H1 (cell line): Measurements from ENCODE around the gene FRMD4A. TPM values are rescaled to one million over a fixed set of nuclear protein-coding genes. Genes with fewer than 3 reads are reported as not detected.

Source experiments
- CTCF ChIA-PET: fragments of 300-600 bp; sonication (Branson Sonifier 250); formaldehyde crosslinking; loops from one replicate; lab custom pipeline; 2021; ENCODE audit not compliant: partially characterized antibody; lab: Charles Lee
- POLR2A ChIA-PET: fragments of 300-600 bp; sonication (Branson Sonifier 250); formaldehyde crosslinking; loops from one replicate; lab custom pipeline; 2021; ENCODE audit warnings: inconsistent platforms; ENCODE audit not compliant: partially characterized antibody; lab: Charles Lee
- DNase-seq, 2 experiments: peaks; one replicate each; pipeline versions ENCODE4 v3.0.0 to v3.0.0-alpha.2; 2010 to 2022; ENCODE audit warnings: low spot score in 2 of 2, low read depth in 1 of 2, mixed read lengths in 1 of 2
- FAIRE-seq: peaks from 2 replicates; lab custom pipeline; 2011; peaks lifted over from hg19 to GRCh38; lab: Jason Lieb, UNC
- H2AFZ ChIP-seq: 2 replicates; pipeline ENCODE4 v1.8.1; 2012; ENCODE audit warnings: low read length, inconsistent platforms
- H2AK5ac ChIP-seq: 2 replicates; pipeline ENCODE4 v1.6.1; 2013; ENCODE audit warnings: low read depth, low read length
- H2BK120ac ChIP-seq: replicated peaks from 2 replicates; pipeline ENCODE3; 2013; ENCODE audit warnings: low read depth, low read length, inconsistent platforms
- H2BK12ac ChIP-seq: 2 replicates; pipeline ENCODE4 v1.6.1; 2013; ENCODE audit warnings: low read depth, low read length
- H2BK15ac ChIP-seq: 2 replicates; pipeline ENCODE4 v1.6.1; 2013; ENCODE audit warnings: low read length
- H2BK20ac ChIP-seq: 2 replicates; pipeline ENCODE4 v1.6.1; 2013; ENCODE audit warnings: low read length
- H2BK5ac ChIP-seq: 2 replicates; pipeline ENCODE4 v1.6.1; 2013; ENCODE audit warnings: low read depth, low read length
- H3K14ac ChIP-seq: 2 replicates; pipeline ENCODE4 v1.6.1; 2013; ENCODE audit warnings: inconsistent platforms; ENCODE audit not compliant: insufficient read length
- H3K18ac ChIP-seq: 2 replicates; pipeline ENCODE4 v1.6.1; 2013; ENCODE audit warnings: low read length; ENCODE audit errors: extremely low read depth
- H3K23ac ChIP-seq: 2 replicates; pipeline ENCODE4 v1.6.1; 2013; ENCODE audit warnings: inconsistent platforms; ENCODE audit not compliant: insufficient read length
- H3K23me2 ChIP-seq: 2 replicates; pipeline ENCODE4 v1.6.1; 2013; ENCODE audit warnings: low read depth, low read length
- H3K27ac ChIP-seq: 2 replicates; pipeline ENCODE4 v1.6.1; 2011; ENCODE audit warnings: low read depth, low read length, inconsistent platforms
- H3K27me3 ChIP-seq, 4 experiments: replicated peaks in 1 of 4; 1 replicate in 1 of 4; 2 replicates in 3 of 4; pipeline versions ENCODE4 v1.6.1 to v1.8.1; 2011 to 2013; ENCODE audit warnings: low read length in 3 of 4, mild to moderate bottlenecking in 3 of 4, inconsistent platforms in 2 of 4, mixed read lengths in 2 of 4, moderate library complexity in 1 of 4; ENCODE audit not compliant: control insufficient read depth in 3 of 4, insufficient read depth in 3 of 4; ENCODE audit errors: extremely low read depth in 1 of 4
- H3K36me3 ChIP-seq, 4 experiments: 2 replicates each; pipeline versions ENCODE4 v1.6.1 to v1.8.1; 2011 to 2013; ENCODE audit warnings: mild to moderate bottlenecking in 4 of 4, low read length in 3 of 4, moderate library complexity in 2 of 4, control low read depth in 1 of 4, inconsistent platforms in 1 of 4; ENCODE audit not compliant: insufficient read depth in 4 of 4, control insufficient read depth in 2 of 4
- H3K4ac ChIP-seq: replicated peaks from 2 replicates; pipeline ENCODE3; 2013; ENCODE audit warnings: low read length, low read depth, mixed read lengths, inconsistent platforms; ENCODE audit not compliant: insufficient read length
- H3K4me1 ChIP-seq, 4 experiments: replicated peaks in 1 of 4; 1 replicate in 1 of 4; 2 replicates in 3 of 4; pipeline versions ENCODE4 v1.6.1 to v1.8.1; 2011 to 2013; ENCODE audit warnings: low read length in 3 of 4, inconsistent platforms in 2 of 4, mixed read lengths in 1 of 4; ENCODE audit not compliant: insufficient read depth in 4 of 4, control insufficient read depth in 3 of 4
- H3K4me2 ChIP-seq, 2 experiments: 2 replicates each; pipeline versions ENCODE4 v1.6.1 to v1.8.1; 2011 to 2013; ENCODE audit warnings: low read depth in 2 of 2, low read length in 2 of 2, control low read depth in 1 of 2, inconsistent platforms in 1 of 2, mild to moderate bottlenecking in 1 of 2; ENCODE audit not compliant: insufficient read depth in 1 of 2
- H3K4me3 ChIP-seq, 4 experiments: fragments of 200-600, 300-600 bp in 1 of 4; sonication (generic), shearing (Covaris generic), sonication (Bioruptor Twin) in 1 of 4; 2 replicates each; pipeline versions ENCODE4 v1.5.1 to v1.8.1; 2011 to 2016; ENCODE audit warnings: low read length in 4 of 4, low read depth in 3 of 4, control low read depth in 2 of 4, inconsistent platforms in 2 of 4, mild to moderate bottlenecking in 2 of 4, mixed read lengths in 1 of 4, moderate library complexity in 1 of 4; ENCODE audit not compliant: insufficient read depth in 2 of 4; ENCODE audit errors: extremely low read depth in 1 of 4
- H3K56ac ChIP-seq: replicated peaks from 2 replicates; pipeline ENCODE3; 2013; ENCODE audit warnings: low read depth, mild to moderate bottlenecking, mixed read lengths, low read length, inconsistent platforms; ENCODE audit not compliant: insufficient read length
- H3K79me1 ChIP-seq: 2 replicates; pipeline ENCODE4 v1.6.1; 2013; ENCODE audit warnings: low read depth, low read length, control low read depth
- H3K79me2 ChIP-seq, 2 experiments: 2 replicates each; pipeline versions ENCODE4 v1.6.1 to v1.8.1; 2012 to 2013; ENCODE audit warnings: low read length in 2 of 2, mild to moderate bottlenecking in 2 of 2, inconsistent platforms in 1 of 2; ENCODE audit not compliant: insufficient read depth in 2 of 2, control insufficient read depth in 1 of 2
- H3K9ac ChIP-seq, 4 experiments: replicated peaks in 1 of 4; 1 replicate in 1 of 4; 2 replicates in 3 of 4; pipeline versions ENCODE4 v1.6.1 to v1.8.1; 2011 to 2013; ENCODE audit warnings: low read depth in 3 of 4, low read length in 3 of 4, control low read depth in 2 of 4, mild to moderate bottlenecking in 2 of 4, moderate library complexity in 2 of 4, inconsistent platforms in 1 of 4; ENCODE audit errors: extremely low read depth in 1 of 4
- H3K9me3 ChIP-seq, 2 experiments: 2 replicates each; pipeline versions ENCODE4 v1.6.1 to v1.8.1; 2012 to 2013; ENCODE audit warnings: mild to moderate bottlenecking in 2 of 2, moderate library complexity in 2 of 2, control low read depth in 1 of 2, inconsistent platforms in 1 of 2, low read depth in 1 of 2, low read length in 1 of 2, mixed read lengths in 1 of 2; ENCODE audit not compliant: insufficient read depth in 2 of 2
- H4K20me1 ChIP-seq, 2 experiments: replicated peaks in 1 of 2; 2 replicates each; pipeline versions ENCODE3 to v1.8.1; 2011 to 2013; ENCODE audit warnings: inconsistent platforms in 2 of 2, low read length in 2 of 2, mild to moderate bottlenecking in 1 of 2; ENCODE audit not compliant: insufficient read depth in 2 of 2, control insufficient read depth in 1 of 2
- H4K5ac ChIP-seq: 2 replicates; pipeline ENCODE4 v1.6.1; 2013; ENCODE audit warnings: low read length, low read depth, mixed read lengths, inconsistent platforms; ENCODE audit not compliant: insufficient read length
- H4K8ac ChIP-seq: 2 replicates; pipeline ENCODE4 v1.8.0; 2013; ENCODE audit warnings: mild to moderate bottlenecking, moderate library complexity, low read length, inconsistent platforms; ENCODE audit not compliant: insufficient read depth; ENCODE audit errors: extremely low read depth
- H4K91ac ChIP-seq: replicated peaks from 2 replicates; pipeline ENCODE3; 2013; ENCODE audit warnings: low read length, mixed read lengths, inconsistent platforms; ENCODE audit not compliant: insufficient read length
- BCL11A ChIP-seq, 2 experiments: IDR thresholded peaks; one replicate each; pipeline ENCODE4 v1.6.1; 2011; ENCODE audit warnings: low read depth in 2 of 2, low read length in 2 of 2, mild to moderate bottlenecking in 2 of 2
- EP300 ChIP-seq, 2 experiments: IDR thresholded peaks; 1 replicate in 1 of 2; 2 replicates in 1 of 2; pipeline ENCODE4 v1.6.1; 2011 to 2012; ENCODE audit warnings: low read depth in 2 of 2, low read length in 2 of 2, mild to moderate bottlenecking in 2 of 2, borderline replicate concordance in 1 of 2, inconsistent platforms in 1 of 2, moderate library complexity in 1 of 2
- HDAC2 ChIP-seq, 2 experiments: fragments of 300-600 bp in 1 of 2; sonication (generic) in 1 of 2; IDR thresholded peaks; 2 replicates each; pipeline ENCODE4 v1.6.1; 2011 to 2012; ENCODE audit warnings: low read depth in 2 of 2, low read length in 2 of 2, mild to moderate bottlenecking in 2 of 2, moderate library complexity in 2 of 2, borderline replicate concordance in 1 of 2, inconsistent platforms in 1 of 2
- HDAC6 ChIP-seq: IDR thresholded peaks from one replicate; pipeline ENCODE4 v1.7.1; 2012; ENCODE audit warnings: low read depth, mild to moderate bottlenecking, inconsistent platforms, low read length, moderate library complexity
- KDM4A ChIP-seq: IDR thresholded peaks from one replicate; pipeline ENCODE4 v1.7.1; 2012; ENCODE audit warnings: low read depth, mild to moderate bottlenecking, moderate library complexity, low read length, inconsistent platforms; ENCODE audit not compliant: severe bottlenecking
- NANOG ChIP-seq: IDR thresholded peaks from 2 replicates; pipeline ENCODE4 v1.6.1; 2011; ENCODE audit warnings: low read length, low read depth, mild to moderate bottlenecking, inconsistent platforms; ENCODE audit not compliant: insufficient read depth, poor library complexity, severe bottlenecking
- SP2 ChIP-seq: IDR thresholded peaks from 2 replicates; pipeline ENCODE4 v1.6.1; 2012; ENCODE audit warnings: mild to moderate bottlenecking, low read length, inconsistent platforms
- SUZ12 ChIP-seq: fragments of 200-600 bp; sonication (generic); IDR thresholded peaks from 2 replicates; pipeline ENCODE4 v1.6.1; 2012; ENCODE audit warnings: mild to moderate bottlenecking, inconsistent platforms, low read length, moderate library complexity, mixed read lengths
- TBP ChIP-seq: IDR thresholded peaks from 2 replicates; pipeline ENCODE4 v1.6.1; 2011; ENCODE audit warnings: low read depth, low read length, improper control_type of control experiment
- TCF12 ChIP-seq: IDR thresholded peaks from 2 replicates; pipeline ENCODE4 v1.6.1; 2011; ENCODE audit warnings: low read depth, mild to moderate bottlenecking, low read length
- YY1 ChIP-seq: IDR thresholded peaks from 2 replicates; pipeline ENCODE4 v1.6.1; 2011; ENCODE audit warnings: low read depth, mild to moderate bottlenecking, low read length
- WGBS, 2 experiments: shearing (Covaris generic) in 1 of 2; methylation state at CpG; one replicate each; pipeline versions ENCODE4 v1.1.6 to v1.1.7; 2013 to 2015; ENCODE audit warnings: low lambda C conversion rate in 2 of 2, mixed read lengths in 2 of 2, inconsistent platforms in 1 of 2, low coverage in 1 of 2, missing lambda C conversion rate in 1 of 2; ENCODE audit not compliant: insufficient replicate concordance in 2 of 2, insufficient coverage in 1 of 2, insufficient read length in 1 of 2; ENCODE audit errors: extremely low coverage in 1 of 2, missing lambda C conversion rate in 1 of 2; 5-methylcytosine and 5-hydroxymethylcytosine counted together
- polyA plus RNA-seq, 7 experiments: library from polyadenylated mRNA; depleted of rRNA in 3 of 7; stranded (reverse) in 5 of 7; unstranded in 2 of 7; fragments of >200 nt in 5 of 7; fragments of 200-250 nt in 2 of 7; gene quantifications; 1 replicate in 5 of 7; 2 replicates in 1 of 7; 4 replicates in 1 of 7; pipeline versions ENCODE4 v1.2.1 to v1.2.3, GENCODE V29; 2011 to 2013; ENCODE audit warnings: missing spikeins in 2 of 7, mixed read lengths in 2 of 7
- total RNA-seq: library from RNA; stranded (reverse); fragmentation: NEBNext Ultra II Directional; extraction: Animal tissue kit (Norgen Biotek cat#: 25700); gene quantifications from 2 replicates; pipeline ENCODE4 v1.2.1, GENCODE V29; 2021

FRMD4A gene
- total and polyA plus RNA-seq, 2 of the 8 experiments (the other 6 are each of a cell fraction or from before 2014, with no cell fraction given): 38.6 to 39.6 TPM

GRCh38 chr10:14285941-14286560 is 44.7 kb downstream of the FRMD4A start:
- H2AK5ac ChIP-seq: no peak overlapping the region
- H4K91ac ChIP-seq: no peak overlapping the region
- H3K4me3 ChIP-seq: no peak overlapping the region
- H4K5ac ChIP-seq: no peak overlapping the region
- no peaks in the 10 kb centered on the region for H3K4me1 ChIP-seq
- ChIA-PET POLR2A (no interaction called here), CTCF (interaction anchor here (1.1 to 1.9 kb wide), 3 partner anchors 9 to 38 kb away, joined by 3 to 4 read pairs (median 3); no protein-coding TSS in a partner anchor)
- H3K18ac ChIP-seq: no peak overlapping the region
- H3K23ac ChIP-seq: no peak overlapping the region
- no peak overlapping the region for H2BK5ac ChIP-seq
- H3K56ac ChIP-seq: no peak overlapping the region
- no peak overlapping the region for H2BK20ac ChIP-seq
- H3K27ac ChIP-seq: no peak overlapping the region
- no peaks in the 10 kb centered on the region for H3K27me3 ChIP-seq
- DNase-seq (no peak), FAIRE-seq (no peak)
- no peak overlapping the region for H3K4ac ChIP-seq
- no peak overlapping the region for H2BK120ac ChIP-seq
- no peaks in the 10 kb centered on the region for H3K23me2 ChIP-seq
- H3K9me3 ChIP-seq: 0 out of 4 replicates have a peak, but pooled peaks cover 0 to 2% of the 10 kb centered on the region in 2 experiments
- no peaks in the 10 kb centered on the region for H3K79me2 ChIP-seq
- H3K14ac ChIP-seq: no peak overlapping the region
- no peak overlapping the region for H4K8ac ChIP-seq
- H2AFZ ChIP-seq: no peak overlapping the region
- no peaks in the 10 kb centered on the region for H3K79me1 ChIP-seq
- no peaks in the 10 kb centered on the region; a peak in 1 of 8 replicates for H3K36me3 ChIP-seq
- 93% methylated on average over 6 of the region's 6 CpGs; no CpG with 5 or more reads in 1 of the 2 experiments for WGBS, 2 experiments
- no peak overlapping the region for H2BK15ac ChIP-seq
- no peaks in the 10 kb centered on the region for H4K20me1 ChIP-seq
- no peak overlapping the region for H3K9ac ChIP-seq
- H3K4me2 ChIP-seq: no peak overlapping the region
- no peak overlapping the region for H2BK12ac ChIP-seq
- TF ChIP-seq HDAC6: no peak
- no peak for TF ChIP-seq TCF12
- no peak for TF ChIP-seq SP2
- no peak for TF ChIP-seq NANOG
- no peak for TF ChIP-seq SUZ12
- no peak for TF ChIP-seq BCL11A (IDR thresholded peaks at IDR 0.05; ENCODE audit: low read depth in 2 of 2, low read length in 2 of 2)
- TF ChIP-seq TBP: no peak
- TF ChIP-seq YY1: no peak
- TF ChIP-seq EP300 (IDR thresholded peaks at IDR 0.05; ENCODE audit: borderline replicate concordance in 1 of 2, low read depth in 2 of 2, low read length in 2 of 2): no peak
- no peak for TF ChIP-seq KDM4A
- TF ChIP-seq HDAC2 (IDR thresholded peaks at IDR 0.05; ENCODE audit: borderline replicate concordance in 1 of 2, low read depth in 2 of 2, low read length in 2 of 2): no peak
